Measurements from ENCODE around the gene RNH1. TPM values are rescaled to one million over a fixed set of nuclear protein-coding genes. Genes with fewer than 3 reads are reported as not detected.

Gene RNH1
- total RNA-seq, 1 donor from 2014 or later: 85.9 TPM

DNA sequence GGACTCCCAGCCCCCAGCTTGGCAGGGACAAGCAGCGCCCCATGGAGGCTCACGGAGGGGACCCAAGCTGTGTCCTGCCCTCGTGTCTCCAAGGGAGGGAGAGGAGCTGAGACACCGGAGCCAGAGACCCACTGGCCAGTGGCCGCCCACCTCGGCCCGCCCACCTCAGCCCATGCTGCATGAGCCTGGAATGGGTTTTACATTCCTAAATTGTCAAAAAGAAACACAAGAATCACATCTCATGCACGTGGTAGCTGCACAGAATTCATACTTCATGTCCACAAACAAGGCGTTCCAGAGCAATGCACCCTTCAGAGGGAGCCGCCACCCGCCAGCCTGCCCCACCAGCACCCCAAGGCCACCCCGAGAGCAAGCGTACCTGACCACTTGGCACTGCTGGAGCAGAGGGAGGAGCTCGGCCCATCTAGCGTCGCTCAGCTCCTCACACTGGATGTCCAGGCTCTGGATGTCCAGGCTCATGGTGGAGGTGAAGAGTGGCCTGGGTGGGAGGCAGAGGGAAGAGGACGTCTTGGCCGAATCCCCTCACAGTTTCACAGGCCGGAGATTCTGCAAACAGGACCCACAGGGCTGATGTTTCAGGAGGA, 5.3 kb downstream of the RNH1 start:
- Mint-ChIP-seq H3K36me3 (ENCODE audit: unreplicated experiment) (peaks cover 11% of the 10 kb centered on the region), H3K27ac (ENCODE audit: unreplicated experiment) (no peak overlapping the region), H3K27me3 (ENCODE audit: unreplicated experiment) (peaks cover 24% of the 10 kb centered on the region), H3K9me3 (ENCODE audit: unreplicated experiment) (peaks cover 24% of the 10 kb centered on the region), H3K4me1 (ENCODE audit: low read depth, unreplicated experiment) (peaks cover 6% of the 10 kb centered on the region), H3K4me3 (ENCODE audit: unreplicated experiment) (no peak overlapping the region)
- TF ChIP-seq CTCF (IDR thresholded peaks at IDR 0.05; ENCODE audit: partially characterized antibody, unreplicated experiment): no peak
- DNase-seq: no peak

GRCh38 chr11:501001-501682, 5.9 kb downstream of the RNH1 start:
- peaks cover 12% of the 10 kb centered on the region for H3K36me3 Mint-ChIP-seq (ENCODE audit: unreplicated experiment)
- H3K9me3 Mint-ChIP-seq (ENCODE audit: unreplicated experiment): peaks cover 27% of the 10 kb centered on the region
- no peak for TF ChIP-seq CTCF (IDR thresholded peaks at IDR 0.05; ENCODE audit: partially characterized antibody, unreplicated experiment)
- no peak overlapping the region for H3K4me3 Mint-ChIP-seq (ENCODE audit: unreplicated experiment)
- peaks cover 6% of the 10 kb centered on the region for H3K4me1 Mint-ChIP-seq (ENCODE audit: low read depth, unreplicated experiment)
- H3K27me3 Mint-ChIP-seq (ENCODE audit: unreplicated experiment): peaks cover 22% of the 10 kb centered on the region
- H3K27ac Mint-ChIP-seq (ENCODE audit: unreplicated experiment): no peak overlapping the region
- no peak for DNase-seq

GRCh38 chr11:499201-500076, 7.6 kb downstream of the RNH1 start:
- H3K27me3 Mint-ChIP-seq (ENCODE audit: unreplicated experiment): peaks cover 25% of the 10 kb centered on the region
- H3K4me3 Mint-ChIP-seq (ENCODE audit: unreplicated experiment): no peak overlapping the region
- H3K4me1 Mint-ChIP-seq (ENCODE audit: low read depth, unreplicated experiment): peaks cover 4% of the 10 kb centered on the region
- H3K27ac Mint-ChIP-seq (ENCODE audit: unreplicated experiment): no peak overlapping the region
- H3K36me3 Mint-ChIP-seq (ENCODE audit: unreplicated experiment): peaks cover 17% of the 10 kb centered on the region
- peaks cover 28% of the 10 kb centered on the region for H3K9me3 Mint-ChIP-seq (ENCODE audit: unreplicated experiment)
- no peak for TF ChIP-seq CTCF (IDR thresholded peaks at IDR 0.05; ENCODE audit: partially characterized antibody, unreplicated experiment)
- DNase-seq: no peak

DNA sequence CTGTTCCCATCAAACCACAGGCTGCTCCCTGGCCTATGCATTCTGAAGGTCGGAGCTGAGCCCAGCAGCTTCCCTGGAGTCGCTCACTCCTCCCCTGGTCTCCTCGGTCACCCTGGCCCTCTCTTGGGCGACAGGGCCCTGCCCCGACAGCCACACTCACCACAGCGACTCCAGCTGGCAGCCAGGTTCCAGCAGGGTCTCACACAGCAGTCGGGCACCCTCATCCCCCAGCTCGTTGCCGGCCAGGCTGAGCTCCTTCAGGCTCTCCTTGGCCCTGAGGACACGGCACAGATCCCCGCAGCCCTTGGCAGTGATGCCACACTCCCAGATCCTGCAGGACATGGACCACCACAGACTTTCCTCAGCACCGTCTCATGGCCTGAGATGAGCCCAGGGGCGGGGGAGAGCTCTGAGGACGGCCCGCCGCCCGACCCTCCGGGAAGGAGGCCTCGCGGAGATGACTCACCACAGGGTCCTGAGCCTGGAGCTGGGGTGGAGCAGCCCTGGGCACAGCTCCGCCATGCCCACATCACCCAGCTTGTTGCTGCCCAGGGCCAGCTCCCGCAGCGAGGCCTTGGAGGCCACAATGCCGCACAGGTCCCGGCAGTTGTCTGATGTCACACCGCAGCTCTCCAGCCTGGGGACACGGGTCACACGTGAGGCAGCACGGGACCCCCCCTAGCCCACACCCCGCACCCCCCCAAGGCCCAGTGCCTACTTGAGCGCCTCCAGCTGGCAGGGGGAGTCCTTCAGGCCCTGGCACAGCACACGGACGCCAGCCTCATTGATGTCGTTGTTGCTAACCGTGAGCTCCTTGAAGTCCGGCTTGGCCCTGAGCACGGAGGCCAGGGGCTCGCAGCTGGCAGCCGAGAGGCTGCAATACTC, 8.5 kb downstream of the RNH1 start:
- H3K36me3 Mint-ChIP-seq (ENCODE audit: unreplicated experiment): peaks cover 17% of the 10 kb centered on the region
- no peak overlapping the region for H3K27ac Mint-ChIP-seq (ENCODE audit: unreplicated experiment)
- DNase-seq: no peak
- peaks cover 4% of the 10 kb centered on the region for H3K4me1 Mint-ChIP-seq (ENCODE audit: low read depth, unreplicated experiment)
- peak overlapping the region; percentile 25 for H3K4me3 Mint-ChIP-seq (ENCODE audit: unreplicated experiment)
- TF ChIP-seq CTCF (IDR thresholded peaks at IDR 0.05; ENCODE audit: partially characterized antibody, unreplicated experiment): no peak
- H3K9me3 Mint-ChIP-seq (ENCODE audit: unreplicated experiment): peaks cover 28% of the 10 kb centered on the region
- peaks cover 26% of the 10 kb centered on the region for H3K27me3 Mint-ChIP-seq (ENCODE audit: unreplicated experiment)

All from glutamatergic neuron (in vitro differentiated cells).